Superior temporal gyrus (tissue), 1 donor: ENCODE measurements around the gene PBRM1.
A peak's percentile ranks its signal among the peaks of the same experiment; 100 is the strongest.

Experiments used
- DNase-seq: peaks from one replicate; pipeline ENCODE4 v3.0.0-alpha.2; 2016; ENCODE audit errors: extremely low spot score

Gene PBRM1

DNA sequence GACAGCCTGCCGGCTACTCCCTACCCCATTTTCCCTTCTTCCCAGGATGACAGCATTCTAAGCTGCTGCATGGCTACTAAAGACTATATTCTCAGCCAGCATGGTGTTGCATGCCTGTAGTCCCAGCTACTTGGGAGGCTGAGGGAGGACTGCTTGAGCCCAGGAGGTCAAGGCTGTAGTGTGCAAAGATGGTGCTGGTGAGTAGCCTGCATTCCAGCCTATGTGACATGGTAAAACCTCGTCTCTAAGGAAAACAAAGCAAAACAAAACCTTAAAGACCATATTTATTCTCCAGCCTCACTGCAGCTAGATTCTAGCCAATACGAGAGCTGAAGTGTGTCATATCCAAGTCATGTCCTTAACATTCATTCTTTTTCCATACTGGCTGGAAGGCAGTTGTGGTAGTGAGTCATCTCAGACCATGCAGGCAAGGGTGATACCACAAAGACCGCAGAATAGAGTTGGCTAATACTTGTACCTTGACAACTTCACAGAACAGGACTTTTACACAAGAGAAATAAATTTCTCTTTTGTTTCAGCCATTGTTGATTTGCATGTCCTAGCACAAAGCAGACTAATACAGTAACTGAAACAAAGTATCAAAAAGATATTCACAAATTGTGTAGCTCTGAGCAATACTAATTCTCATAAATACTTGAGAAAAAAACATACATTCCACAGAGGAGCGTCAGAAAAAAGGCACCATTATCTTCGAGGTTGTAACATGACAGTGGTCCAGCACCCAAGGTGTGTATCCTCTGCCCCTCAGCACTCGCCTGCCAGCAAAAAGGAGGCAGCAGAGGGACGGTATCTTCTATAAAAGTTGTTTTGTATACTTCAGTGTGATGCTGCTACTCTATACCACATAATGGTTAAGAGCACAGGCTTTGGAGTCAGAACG is 14.8 kb downstream of the PBRM1 start:
- no peak for DNase-seq

DNA sequence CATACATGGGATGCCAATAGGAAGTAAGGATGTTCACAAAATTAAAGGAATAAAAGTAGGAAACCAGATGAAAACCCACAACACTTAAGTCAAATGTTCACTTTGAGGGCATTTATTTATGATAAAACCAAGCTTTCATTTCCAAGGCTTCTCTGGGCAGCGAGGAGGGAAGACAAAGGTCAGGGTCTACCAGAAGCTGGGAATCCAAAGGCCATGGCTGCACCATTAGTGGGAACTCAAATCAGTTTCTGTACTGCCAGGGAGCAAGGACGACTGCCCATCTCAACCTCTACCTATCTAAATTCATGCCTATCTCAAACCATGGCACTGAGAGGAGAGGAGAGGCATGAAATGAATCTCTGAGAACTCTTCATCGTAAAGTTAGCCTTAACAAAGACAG is 22.6 kb downstream of the PBRM1 start:
- DNase-seq = no peak

DNA sequence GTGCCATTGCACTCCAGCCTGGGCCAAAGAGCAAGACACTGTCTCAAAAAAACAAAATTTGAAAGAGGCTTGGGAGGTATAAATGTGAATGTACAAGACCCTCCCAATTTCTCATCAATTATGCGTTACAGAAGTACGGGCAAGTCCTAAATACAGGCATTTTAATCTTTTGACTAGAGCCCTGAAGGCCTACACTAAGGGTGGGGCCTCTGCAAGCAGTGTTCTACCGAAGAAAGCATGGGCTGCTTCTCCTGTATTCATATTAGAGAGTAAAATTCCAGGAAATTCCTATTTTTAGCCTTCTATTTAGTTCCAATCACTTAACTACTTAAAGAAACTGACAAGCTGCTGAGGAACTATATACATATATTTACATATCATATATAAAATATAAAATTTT is 25.7 kb downstream of the PBRM1 start:
- DNase-seq = no peak

DNA sequence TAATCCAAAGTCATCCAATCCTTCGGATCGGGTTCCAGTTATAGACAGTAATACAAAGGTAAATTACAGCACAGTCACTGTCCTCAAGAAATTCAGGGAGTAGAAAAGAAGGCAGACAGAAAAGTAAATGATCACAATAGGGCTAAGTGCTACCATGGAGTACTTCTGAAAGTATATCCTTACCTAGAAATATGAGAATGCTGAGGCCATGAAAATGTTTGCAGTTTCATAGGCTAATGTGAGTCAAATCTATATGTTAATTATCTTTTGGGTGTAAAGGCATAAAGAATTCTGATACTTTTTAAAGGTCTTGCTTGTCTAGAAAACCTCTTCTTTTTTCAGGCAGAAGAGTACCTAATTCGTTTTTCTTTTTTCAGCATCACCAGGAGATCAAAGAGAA is 29.8 kb downstream of the PBRM1 start:
- no peak for DNase-seq

DNA sequence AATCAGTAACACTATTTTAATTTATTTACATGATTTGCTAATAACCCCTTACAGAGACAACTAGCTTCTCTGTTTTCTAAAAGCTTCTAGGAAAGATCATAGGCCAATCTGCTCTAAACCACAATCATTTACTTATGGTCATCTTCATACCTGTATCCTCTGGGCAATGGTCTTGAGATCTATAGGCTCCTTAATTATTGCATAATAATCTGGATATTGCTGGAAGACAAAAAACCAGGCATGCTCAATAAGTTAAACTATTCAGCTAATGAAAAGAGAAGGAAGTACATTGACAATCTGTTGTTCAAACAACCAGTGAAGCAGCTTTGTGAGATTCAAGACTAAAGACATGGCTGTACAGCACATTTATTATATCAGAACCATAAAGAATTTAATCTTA is 34.1 kb downstream of the PBRM1 start:
- DNase-seq = no peak

DNA sequence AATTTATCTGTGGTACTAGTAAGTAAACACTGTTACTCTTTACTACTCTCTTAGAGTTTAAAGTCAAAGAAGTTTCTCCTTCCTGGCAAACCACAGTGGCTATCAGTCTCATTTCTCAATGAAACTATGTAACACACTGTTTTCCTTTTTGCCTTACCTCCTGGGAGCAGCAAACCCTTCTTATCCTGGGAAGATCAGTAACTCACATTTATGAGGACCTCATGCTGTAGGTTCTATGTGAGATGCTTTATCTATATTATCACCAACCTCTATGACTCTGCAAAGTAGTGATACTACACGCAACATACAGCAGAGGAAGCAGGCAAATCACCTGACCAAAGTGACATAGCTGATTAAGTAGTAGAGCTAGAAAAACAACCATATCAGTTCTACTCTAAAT is 35.3 kb downstream of the PBRM1 start:
- no peak for DNase-seq

DNA sequence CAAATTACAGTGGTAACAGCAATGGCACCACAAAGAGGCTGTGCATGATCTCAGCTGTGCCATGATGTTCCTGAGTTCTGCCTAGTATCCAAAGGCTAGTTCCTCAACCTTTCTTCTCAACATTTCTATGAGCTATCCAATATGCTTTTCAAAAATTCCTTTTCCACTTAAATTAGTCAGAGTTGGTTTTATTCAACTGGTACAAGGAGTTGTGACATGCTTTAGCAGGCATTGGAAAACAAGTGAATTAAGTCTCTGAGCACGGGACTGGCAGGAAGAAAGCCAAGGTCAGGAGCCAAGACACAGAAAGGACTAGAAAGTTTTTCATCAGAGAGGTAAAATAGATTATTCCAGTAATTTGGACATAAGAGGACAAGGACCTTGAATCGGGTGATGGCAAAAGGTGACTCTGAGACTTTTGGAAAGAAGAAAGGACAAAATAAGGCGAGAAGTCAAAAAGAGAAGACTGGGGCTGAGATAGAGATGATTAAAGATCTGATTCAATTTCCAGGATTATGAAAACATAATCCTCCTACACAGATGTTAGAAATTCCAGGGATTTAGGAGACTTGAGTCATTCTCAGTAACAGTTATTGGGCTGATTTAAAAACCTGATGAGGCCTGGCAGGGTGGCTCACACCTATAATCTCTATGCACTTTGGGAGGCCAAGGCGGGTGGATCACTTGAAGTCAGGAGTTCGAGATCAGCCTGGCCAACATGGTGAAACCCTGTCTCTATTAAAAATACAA is 36.1 kb downstream of the PBRM1 start:
- no peak for DNase-seq

DNA sequence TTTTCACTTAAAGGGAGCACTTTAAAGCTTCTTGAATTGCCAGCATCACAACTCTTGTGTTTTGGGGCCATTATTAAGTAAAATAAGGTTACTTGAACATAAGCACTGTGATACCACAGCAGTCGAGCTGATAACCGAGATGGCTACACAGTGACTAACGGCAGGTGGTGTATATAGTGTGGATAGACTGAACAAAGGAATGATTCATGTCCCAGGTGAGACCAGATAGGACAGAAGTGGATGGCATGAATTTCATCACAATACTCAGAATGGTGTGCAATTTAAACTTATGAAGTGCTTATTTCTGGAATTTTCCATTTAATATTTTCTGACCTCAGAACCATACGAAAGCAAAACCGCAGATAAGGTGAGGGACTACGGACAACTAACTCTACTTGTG is 40.2 kb downstream of the PBRM1 start:
- no peak for DNase-seq

DNA sequence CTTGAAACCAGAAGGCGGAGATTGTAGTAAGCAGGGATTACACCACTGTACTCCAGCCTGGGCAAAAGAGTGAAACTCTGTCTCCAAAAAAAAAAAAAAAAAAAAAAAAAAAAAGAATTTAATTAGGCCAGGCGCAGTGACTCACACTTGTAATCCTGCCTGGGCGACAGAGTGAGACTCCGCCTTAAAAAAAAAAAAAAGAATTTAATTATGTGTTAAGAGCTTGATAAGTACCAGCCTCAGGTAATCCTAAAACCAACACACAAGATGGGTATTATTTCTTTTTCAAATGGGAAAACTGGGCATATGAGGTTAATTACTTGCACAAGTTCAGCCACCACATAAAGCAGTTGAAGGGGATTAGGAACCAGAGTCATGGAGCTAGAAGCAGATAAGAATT is 49.0 kb downstream of the PBRM1 start:
- DNase-seq = no peak

DNA sequence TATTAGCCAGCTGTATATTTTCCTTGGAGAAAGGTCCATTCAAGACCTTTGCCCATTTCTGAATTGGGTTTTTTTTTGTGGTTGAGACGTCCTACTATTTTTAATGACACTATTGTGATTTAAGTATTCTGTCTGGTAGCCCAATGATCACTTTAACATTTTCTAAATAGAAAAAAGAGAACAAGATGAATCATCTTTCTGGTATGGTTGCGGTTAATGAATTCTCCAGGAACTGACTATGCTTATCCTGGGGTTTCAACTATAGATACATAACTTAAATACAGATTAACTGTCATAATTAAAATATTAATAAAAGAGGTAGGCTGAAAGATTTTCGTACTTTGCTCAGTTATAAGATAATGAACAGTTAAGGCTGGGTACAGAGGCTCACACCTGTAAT is 51.9 kb downstream of the PBRM1 start:
- no peak for DNase-seq

DNA sequence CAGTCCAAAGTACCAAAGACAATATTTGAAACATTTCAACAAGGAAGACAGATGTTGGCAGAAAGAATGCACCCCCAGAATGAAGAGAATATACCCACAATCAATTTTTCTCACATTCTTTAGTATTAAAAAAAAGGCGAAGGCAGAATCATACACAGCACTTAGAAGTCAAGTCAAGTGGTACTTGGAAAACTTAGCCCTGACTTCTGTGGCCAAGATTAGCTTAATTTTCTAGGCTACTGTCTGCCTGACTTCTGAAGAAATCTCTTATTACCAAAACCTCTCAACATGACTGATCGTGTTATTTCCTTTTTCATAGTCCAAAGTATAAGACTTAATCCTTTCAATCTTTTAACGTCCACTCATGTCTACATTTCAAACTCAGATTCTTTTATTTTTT is 60.7 kb downstream of the PBRM1 start:
- DNase-seq = no peak

DNA sequence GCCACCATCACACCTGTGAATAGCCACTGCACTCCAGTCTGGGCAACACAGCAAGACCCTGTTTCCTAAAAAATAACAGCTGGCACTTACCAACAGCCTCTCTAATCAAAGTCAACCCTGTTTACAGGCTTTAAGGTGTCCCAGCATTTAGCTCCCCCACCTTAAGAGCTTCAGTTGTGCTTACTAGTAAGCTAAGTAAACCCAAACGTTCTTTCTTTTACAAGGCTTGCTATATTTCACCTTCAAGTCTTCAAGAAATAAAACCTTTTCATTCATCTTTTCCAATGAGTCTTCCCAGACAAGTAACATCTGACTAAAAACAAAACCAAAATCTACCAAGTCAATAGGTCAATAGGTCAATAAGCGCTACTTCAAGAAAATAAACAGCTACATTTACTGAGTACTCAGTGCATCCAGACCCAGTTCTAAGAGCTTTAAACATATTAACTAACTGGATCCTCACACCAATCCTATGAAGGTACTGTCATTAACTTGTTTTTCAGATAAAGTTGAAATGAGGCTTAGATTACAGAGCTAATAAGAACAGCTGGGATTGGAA is 62.4 kb downstream of the PBRM1 start:
- DNase-seq = no peak

DNA sequence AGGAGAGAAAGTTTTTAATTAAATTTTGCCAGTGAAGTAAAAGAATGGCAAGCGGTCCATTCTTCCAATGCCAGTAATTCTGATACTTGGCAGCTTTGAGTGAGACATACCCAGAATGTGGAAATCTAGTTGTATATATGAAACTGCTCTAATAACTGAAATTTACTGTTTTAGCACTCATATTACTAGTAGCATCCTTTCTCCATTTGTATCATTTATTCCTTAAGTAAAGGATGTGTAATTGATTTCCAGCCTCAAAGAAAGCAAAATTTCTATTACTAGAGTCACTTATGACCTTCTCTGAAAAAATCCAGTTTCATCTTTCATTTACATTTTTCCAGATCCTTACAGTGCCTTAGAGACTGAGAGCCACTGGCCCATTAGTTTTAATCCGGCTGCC is 65.1 kb downstream of the PBRM1 start:
- DNase-seq = no peak

DNA sequence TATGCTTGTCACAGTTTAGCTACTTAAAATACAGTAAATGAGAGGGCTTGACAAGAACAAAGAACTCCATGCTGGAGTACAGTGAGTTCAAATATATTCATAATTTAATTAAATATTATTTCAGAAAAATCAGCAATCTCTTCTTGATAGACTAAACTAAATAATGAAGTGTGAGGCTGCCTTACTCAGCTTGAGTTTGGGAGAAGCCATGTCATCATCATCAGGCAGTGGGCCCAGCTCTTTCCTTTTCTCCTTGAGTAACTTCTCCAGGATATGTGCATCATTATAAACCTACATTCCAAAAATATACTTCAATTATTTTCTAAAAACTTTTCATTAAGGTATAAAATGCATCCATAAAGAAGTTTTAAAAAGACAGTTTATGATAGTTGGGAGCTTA is 70.5 kb downstream of the PBRM1 start:
- DNase-seq = no peak

DNA sequence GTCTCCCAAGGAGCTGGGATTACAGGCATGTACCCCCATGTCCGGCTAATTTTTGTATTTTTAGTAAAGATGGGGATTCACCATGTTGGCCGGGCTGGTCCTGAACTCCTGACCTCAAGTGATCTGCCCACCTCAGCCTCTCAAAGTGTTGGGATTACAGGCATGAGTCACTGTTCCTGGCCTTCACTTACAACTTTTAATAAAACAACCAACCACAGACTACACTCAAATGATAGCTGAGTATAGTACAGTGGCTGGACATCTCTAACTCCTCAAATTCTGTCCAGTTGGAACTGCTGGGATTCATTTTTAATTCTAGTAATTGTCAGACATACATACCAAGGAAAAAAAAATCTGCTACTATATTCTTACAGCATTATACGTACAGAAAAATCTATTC is 71.0 kb downstream of the PBRM1 start:
- DNase-seq = no peak

DNA sequence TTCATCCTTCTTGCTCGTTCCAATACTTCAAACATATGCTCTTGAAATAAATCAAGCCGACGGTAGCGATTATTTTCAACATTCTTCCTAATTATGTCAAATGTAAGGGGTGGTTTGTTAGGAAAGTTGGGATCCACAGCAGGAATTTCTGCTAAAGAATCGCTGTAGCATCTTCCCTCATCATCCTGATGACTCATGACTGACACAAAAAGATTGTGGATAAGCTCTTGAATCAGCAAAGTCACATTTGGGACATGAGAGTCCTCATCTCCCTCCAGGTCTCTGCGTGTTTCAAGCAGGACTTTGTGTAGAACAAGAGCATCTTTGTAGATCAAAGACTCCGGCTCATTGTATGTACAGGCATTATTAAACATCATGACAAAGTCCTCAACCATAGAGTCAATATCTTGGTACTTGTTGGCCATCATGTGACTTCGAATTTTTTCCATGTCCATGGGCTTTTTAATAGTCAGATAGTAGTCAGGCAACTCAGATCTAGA is 76.3 kb downstream of the PBRM1 start:
- no peak for DNase-seq

DNA sequence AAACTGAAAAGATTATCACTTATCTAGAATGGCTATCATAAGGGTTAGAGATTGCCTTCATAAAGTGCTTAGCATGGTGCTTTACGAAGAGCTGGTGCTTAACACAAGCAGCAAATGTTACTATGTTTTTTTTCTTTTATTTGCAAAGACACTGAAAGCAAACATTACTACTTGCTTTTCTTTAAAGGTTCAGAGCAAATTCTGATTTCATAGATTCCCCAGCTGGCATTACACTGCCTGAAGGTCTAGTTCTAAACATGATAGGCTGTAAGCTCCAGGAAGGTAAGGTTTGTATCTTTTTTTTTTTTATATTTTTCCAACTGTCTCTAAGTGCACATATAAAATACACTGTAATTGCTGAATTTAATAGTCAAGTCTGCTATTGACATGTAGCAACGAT is 77.4 kb downstream of the PBRM1 start:
- DNase-seq = no peak

DNA sequence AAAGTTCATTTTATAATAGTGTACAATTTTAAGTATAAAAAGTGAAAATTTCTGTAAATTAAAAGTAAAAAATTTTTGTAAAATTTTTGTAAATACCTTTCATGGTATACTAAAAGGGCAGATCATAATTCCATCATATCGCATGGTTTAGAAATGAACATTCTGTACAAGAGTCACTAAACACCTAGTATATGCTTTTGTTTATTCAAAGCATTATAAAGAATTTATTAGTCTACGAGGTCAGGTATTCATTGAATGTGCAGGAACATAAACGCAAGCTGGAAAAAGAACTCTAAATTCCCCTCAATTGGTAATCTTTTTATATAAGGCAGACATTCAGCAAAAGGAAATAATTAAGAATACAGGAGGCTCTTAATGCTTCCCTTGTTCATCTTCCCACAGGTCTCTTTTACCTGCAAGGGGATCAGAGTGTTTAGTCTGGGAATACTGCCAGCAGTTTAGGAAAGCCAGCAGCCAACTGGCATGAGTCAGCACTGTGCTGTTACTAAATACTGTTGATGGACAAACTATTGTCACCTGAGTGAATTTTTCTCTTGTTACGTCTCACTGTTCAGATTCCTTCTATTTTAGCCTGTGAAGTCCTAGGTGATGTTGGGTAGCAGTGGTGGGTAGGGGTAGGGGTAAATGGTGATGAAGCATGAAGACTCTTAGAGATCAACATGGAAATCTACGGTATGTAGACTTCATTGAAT is 79.2 kb downstream of the PBRM1 start:
- DNase-seq = no peak

DNA sequence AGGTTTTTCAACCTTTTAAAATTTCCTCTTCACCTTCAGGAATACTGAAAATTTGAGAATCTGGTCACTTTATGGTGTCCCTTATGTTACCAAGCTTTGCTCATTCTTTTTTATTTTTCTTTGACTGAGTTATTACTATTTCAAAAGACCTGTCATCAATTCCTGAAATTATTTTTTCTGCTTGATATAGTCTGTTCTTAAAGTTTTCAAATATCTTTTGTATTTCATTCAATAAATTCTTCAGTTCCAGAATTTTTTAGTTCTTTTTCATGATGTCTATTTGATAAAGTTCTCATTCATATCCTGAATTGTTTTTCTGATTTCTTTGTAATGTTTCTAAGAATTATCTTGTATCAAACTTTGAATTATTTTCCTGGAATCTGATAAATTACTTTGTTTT is 85.5 kb downstream of the PBRM1 start:
- DNase-seq = no peak

DNA sequence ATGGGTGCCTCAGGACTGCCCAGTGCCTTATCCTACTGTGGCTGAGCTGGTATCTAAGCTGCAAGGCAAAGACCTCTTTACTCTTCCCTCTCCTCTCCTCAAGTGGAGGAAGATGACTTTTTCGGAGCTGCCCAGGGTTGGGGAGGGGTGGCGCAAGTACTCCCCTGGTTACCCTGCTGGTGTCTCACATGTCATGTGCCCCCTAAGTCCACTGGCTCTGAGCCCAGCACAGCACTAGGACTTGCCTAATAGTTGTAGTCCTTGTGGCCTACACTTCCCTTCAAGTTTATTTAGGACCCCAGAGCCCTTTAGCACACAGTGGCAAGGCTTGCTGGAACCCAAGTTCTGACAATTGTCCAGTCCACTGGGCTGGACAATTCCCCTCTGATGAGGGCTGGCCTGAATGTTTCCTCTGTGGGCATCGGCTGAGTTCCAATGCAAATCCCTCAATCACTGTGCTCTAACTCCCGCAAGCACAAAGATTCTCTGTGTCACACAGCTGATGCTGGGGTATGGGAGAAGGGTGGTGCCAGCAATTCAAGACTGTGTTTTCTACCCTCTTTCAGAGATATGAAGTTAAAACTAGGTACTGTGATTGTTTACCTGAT is 89.0 kb downstream of the PBRM1 start:
- peak; percentile 96 for DNase-seq

DNA sequence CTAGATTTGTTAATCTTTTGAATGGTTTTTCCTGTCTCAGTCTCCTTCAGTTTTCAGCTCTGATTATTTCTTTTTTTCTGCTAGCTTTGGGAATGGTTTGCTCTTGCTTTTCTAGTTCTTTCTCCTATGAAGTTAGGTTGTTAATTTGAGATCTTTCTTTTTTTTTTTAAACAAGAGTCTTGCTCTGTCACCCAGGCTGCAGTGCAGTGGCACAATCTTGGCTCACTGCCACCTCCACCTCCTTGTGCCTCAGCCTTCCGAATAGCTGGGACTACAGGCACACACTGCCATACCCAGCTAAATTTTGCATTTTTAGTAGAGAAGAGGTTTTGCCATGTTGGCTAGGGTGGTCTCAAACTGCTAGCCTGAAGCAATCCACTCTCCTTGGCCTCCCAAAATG is 92.6 kb downstream of the PBRM1 start:
- no peak for DNase-seq
